ENCODE data around the gene GABPA.
A peak's percentile ranks its signal among the peaks of the same experiment; 100 is the strongest.
"Not testable (repeated sequence)": the region's sequence is repeated elsewhere in the genome, so short reads cannot be mapped to it uniquely, and the experiment has no call there.

Gene GABPA

DNA sequence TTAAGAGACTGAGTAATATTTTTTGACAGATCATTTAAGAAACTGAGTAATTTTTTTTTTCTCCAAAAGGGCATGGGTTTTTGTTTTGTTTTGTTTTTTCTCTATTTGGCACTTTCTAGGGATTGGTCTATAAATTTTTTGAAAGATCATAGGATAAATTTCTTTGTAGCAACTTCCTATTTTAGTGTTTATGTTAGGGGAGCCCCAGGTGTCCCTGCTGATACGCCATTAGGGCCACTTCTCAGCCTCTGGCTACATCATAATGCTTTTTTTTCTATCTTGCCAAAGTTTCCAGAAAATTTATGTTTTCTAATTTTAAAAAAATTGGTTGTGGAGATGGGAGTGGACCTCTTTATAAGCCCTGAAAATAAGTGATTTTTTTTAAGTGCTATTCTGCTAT lies 2.6 kb downstream of the GABPA start:
- no peak for DNase-seq

DNA sequence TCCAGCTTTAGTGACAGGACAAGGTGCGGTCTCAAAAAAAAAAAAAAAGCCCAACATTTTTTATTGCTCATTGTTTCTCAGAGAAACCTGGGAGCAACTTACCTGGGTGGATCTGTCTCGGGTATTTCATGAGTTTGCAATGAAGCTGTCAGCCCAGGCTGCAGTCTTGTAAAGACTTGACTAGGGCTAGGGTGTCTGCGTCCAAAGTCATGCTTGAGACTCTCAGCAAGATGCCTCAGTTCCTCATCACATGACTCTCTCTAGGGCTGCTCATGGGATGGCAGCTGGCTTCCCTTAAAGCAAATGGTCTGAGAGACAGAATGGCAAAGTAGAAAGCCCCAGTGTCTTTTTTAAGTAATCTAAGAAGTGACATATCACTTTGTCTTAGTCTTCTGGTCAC lies 8.1 kb downstream of the GABPA start:
- DNase-seq: no peak

DNA sequence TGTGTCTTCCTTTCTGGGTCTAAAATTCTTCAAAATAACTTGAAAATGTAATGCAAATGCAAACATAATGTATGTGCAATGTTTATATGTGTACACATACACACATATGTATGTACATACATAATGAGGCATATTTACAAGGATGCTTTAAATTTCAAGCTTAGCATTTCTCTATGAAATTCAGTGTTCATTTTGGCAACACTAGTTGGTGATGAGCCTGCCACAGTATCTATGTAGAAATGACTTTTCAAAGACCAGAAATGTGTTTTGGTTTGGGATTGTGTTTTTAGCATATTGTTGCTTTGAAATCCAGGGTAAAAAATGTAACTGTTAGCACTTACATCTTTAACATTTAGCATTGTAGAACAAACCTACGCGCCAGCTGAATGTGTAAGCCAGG lies 10.1 kb downstream of the GABPA start:
- DNase-seq: no peak

DNA sequence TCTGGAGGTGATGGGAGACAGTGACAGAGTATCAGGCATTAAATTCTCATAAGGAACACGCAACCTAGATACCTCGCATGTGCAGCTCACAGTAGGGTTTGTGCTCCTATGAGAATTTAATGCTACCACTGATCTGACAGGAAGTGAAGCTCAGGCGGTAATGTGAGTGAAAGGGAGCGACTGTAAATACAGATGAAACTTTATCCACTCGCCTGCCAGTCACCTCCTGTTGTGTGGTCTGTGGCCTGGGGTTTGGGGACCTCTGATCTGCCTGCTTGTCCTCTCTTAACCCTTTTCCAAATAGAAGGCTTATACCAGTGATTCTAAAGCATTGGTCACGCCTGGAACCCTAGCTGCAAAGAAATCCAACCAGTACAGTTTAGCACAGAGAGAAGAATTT lies 15.3 kb downstream of the GABPA start:
- DNase-seq: no peak

DNA sequence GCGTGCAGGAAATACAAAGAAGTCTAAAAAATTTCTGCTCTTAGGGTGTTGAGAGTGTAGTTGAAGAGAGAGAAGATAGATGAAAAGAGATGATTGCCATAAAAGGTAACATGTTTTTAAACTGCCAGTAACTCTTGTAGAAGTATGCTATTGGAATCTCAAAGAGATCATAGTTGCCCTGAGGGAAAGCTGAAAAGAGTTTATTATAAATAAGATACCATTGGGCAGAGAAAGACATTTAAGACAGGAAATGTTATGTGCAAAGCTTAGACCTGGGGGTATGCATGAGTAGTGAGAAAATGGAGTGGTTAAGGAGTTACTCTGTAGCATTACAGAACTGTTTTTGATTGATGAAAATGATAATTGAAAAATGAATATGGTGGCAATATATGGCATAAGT lies 17.6 kb downstream of the GABPA start:
- DNase-seq: no peak

DNA sequence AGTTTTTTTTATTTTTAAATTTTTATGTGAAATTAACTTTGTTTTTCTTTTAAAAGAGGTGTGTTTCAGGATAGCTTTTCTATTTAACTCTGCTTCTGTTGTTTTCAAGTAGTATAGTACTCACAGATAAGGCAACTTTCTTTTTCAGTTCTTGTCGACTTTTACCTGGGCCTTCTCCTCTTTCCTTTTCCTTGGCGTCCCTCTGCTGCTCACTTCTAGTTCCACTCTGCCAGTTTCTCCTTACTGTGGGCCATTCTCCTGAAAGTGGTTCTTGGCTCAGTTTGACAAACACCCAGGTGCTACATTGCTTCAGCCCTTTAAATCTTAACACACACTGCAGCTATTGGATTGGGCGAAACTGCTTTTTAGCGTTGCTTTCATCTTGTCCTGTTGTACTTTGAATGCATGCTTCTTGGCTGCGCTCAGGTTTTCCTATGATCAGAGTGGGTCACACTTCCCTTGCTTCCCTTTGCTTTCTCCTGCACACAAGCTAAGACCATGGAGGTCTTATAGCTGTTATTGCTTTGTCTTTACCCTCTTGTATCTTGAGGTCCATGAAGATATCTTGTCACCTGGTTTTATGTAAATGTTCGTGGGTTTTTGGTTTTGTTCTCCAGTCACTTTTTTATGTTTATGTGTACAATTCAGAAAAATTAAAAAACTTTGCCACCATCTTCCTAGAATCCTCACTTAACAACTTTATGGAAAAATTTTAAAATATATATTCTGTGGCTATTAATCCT lies 21.6 kb downstream of the GABPA start:
- no peak for DNase-seq

DNA sequence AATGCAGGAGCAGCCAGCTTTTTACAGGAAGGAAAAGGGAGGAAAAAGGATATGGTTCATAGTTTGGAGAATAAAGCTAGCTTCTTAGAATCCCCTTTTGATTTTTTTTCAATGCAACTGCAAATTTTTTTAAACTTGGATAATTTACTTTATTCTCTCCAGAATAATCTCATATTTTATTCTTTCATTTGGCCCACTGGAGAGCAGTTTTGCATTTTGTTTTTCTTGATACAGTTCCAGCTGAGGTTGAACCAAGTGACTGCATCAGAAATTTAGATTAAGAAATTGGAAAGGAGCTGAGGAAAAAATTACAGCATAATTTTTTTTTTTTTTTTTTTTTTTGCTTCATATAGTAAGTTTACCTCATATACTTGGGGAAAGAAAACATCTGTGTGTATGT lies 22.8 kb downstream of the GABPA start:
- DNase-seq: no peak

DNA sequence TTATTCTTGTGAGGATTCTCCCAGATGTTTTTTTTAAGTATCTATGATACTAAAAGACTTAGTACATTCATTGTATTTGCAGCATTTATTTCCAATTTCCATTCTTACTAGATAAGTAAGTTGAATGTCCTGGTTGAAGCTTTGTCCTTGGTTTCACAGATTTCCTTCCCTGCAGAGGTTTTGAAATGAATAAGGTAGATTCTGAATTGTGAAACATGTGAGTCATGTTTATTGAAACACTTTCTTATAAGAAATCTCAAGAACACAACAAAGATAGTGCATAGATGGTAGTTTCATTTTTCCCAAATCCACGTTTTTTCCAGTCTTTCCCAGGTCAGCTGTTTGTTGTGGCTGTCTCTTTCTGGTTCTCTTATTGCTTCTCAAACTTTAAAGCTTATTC lies 24.8 kb downstream of the GABPA start:
- no peak for DNase-seq

DNA sequence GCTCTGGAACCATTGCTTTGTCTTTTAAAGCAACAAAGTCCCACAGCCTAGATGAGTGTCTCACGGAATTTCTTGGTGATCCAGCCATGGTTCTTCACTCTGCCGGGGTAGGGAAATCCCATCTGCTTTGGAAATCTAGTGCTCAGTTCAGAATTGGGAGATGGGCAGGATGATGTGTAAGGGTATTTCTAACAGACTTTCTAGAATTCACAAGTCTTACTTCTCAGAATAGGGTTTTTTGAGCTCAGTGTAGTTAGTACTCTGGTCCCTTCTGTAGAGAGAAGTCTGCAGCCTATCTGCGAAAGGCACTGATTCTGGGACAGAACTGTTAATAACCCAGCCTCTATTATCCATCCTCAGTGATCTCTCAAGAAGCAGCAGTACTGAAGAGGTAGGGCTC lies 25.3 kb downstream of the GABPA start:
- no peak for DNase-seq

DNA sequence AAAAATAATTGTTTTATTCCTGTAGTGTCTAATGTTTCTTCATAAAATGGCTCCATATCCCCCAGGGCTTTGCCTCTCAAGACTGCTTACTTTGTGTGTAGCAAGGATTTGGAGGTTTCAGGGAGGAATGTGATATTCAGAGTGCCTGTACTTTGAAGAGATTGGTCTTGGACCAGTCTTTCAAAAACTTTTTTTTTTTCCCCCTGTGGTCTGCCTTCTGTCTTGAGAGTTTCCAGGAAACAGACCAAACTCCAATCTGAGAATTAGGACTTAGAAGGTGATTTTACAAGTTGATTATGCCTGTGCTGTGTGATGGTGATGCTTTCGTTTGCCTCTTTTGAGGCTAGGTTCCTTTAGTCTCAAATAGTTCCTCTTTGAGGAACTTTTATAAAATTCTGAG lies 25.9 kb downstream of the GABPA start:
- DNase-seq: no peak

DNA sequence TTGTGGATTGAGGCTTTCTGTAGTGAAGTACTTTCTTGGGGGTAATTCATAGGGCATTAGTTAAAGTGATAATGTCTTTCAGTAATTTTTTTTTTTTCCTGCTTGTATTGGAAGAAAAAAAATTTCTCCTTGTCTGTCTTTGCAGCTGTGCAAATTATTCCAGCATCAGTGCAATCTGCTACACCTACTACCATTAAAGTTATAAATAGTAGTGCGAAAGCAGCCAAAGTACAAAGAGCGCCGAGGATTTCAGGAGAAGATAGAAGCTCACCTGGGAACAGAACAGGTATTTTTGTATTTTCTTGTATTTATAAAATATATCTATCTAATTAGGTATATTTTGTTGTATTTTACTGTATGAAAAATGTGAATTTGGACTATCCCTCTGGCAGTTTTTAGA lies 29.3 kb downstream of the GABPA start:
- DNase-seq: no peak

DNA sequence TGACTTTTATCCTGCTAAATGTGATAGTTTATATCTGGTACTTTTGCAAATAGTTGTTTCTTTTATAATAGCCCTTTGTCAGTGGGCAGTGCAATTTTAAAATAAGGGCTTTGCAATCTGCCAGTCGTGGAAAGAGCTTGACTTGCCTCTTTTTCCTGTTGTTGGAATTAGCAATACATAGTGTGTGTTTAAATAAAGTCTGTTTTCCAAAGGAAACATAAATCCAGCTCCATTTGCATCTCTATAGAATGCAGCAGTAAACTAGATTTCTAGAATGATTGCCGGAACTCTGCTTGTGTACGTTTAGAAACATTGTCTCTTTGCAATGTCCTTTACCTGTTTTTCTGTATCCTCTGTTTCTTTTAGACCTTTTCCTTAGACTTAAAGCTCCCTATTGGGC lies 33.1 kb downstream of the GABPA start:
- no peak for DNase-seq

DNA sequence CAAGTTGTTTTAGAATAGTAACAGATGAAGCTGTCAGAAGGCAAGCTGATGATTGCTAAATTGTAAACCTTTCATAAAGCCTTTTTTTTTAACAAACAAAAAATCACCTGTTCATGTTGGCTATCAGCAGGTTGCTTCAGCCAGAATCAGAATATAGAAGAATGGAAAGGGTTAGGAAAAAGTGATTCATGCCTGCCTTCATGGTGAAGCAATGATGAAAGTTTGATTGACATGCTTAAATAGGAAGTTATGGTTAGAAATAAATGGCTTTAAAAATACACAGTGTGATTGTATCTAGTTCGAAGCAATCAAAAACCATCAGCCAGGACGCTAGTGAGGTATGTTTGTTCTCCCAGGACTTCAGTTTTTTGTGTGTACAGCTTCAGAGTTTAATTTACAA lies 37.9 kb downstream of the GABPA start:
- DNase-seq: no peak

DNA sequence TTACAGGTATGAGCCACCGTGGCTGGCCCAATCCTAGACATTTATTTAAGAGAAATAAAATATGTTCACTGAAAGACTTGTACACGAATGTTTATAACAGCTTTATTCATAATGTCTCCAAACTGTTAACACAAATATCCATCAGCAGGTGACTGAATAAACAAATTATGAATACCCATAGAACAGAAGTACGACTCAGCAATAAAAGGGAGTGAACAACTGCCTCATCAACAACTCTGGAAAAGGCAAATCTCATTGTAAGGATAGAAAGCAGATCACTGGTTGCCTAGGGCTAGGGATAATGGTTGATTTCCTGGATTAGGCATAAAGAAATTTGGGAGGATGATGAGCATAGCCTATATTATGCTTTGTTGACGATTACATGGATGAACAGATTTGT lies 41.7 kb downstream of the GABPA start:
- DNase-seq: no peak

DNA sequence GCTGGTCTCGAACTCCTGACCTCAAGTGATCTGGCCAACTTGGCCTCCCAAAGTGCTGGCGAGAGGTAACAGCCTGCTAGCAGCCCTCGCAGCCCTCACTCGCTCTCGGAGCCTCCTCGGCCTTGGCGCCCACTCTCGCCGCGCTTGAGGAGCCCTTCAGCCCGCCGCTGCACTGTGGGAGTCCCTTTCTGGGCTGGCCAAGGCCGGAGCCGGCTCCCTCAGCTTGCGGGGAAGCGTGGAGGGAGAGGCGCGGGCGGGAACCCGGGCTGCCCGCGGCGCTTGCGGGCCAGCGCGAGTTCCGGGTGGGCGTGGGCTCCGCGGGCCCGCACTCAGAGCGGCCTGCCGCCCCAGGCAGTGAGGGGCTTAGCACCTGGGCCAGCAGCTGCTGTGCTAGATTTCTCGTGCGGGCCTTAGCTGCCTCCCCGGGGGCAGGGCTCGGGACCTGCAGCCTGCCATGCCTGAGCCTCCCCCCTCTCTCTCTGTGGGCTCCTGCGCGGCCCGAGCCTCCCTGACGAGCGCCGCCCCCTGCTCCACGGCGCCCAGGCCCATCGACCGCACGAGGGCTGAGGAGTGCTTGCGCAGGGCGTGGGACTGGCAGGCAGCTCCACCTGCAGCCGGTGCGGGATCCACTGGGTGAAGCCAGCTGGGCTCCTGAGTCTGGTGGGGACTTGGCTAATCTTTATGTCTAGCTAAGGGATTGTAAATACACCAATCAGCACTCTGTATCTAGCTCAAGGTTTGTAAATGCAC lies 43.5 kb downstream of the GABPA start:
- DNase-seq: not testable (repeated sequence)

DNA sequence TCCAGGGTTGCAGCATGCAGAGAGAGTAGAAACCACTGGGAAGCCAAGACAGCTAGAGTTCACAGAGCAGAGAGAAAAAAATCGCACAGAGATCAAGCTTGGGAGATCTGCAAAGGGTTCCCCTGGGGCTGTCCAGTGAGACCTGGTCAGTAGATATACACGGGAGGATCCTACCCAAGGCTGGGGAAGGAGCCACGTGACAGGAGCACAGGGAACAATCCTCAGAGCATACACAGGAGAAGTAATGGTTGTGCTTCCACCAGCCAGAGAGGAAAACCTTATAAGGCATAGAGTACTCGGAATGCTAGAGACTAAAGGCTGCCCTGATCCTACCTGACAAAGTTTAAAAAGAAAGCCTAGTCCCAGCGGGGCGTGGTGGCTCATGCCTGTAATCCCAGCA lies 53.9 kb downstream of the GABPA start:
- peak in 1 of 56 donors; percentile 2 for DNase-seq

DNA sequence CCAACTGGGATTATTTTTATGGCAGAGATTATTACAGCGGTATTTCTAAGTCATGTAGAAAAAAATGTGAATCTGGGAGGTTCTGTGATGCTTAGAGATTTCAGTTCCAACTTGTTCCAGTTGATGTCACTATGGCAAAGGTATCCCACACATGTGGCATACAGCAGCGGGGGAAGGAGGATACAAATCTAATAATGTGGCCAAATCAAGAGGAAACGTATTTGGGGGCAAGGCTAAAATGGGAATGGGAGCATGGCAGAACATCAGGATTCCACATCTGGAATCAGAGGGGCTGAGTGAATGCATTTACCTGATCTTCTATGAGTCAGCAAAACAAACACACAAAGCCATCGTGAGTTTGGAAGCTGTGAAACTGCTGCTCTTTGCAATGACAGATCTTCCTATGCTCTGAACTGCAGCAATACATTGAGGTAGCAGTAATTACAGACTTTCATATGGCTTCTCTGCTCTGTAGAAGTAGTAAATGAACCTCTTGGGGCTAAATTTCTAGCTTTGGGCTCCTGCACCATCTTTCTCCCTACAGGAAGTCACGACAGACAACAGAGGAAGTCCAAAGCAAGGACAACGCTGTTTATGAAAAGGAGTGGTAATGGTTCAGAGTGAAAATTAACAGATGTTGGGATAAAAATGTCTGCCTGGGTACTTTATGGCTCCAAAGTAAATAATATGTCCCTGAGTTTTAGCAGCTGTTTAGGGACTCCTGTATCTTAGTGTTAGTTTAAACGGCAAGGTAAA lies 55.5 kb downstream of the GABPA start:
- peak in 21 of 56 donors; percentile 0 to 49 (median 14) for DNase-seq

DNA sequence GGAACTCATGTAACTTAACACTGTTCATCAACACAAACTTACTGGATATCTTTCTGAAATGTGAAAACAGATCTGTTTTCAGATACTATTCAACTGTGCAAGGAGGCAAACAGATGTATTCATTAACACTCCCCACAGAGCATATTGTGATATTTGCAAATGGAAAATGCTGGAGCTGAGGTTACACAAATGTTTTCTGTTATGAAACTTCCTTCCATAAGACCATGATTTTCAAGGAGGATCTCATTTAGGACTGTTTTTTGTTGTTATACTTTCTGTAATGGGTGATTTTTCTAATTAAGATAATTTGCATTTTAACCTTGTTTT lies 56.1 kb downstream of the GABPA start:
- DNase-seq: no peak

DNA sequence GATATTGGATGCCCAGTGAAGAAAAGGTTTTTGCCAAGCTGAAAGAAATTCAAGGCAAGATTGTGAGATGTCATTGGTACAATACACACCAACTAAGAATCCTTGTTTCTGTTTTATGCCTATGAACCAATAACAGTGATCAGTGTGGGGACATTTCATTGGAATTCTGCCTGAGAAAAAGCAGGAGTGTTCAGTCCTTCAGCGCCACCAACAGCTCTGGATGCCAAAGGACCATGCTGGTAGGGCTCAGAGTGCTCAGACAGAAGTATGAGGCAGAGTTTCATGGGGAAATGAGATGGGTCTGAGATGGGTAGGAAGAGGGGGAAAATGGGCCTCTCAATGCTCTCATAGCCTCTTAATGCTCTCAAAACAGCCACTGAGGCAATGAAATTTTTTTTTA lies 56.5 kb downstream of the GABPA start:
- no peak for DNase-seq

DNA sequence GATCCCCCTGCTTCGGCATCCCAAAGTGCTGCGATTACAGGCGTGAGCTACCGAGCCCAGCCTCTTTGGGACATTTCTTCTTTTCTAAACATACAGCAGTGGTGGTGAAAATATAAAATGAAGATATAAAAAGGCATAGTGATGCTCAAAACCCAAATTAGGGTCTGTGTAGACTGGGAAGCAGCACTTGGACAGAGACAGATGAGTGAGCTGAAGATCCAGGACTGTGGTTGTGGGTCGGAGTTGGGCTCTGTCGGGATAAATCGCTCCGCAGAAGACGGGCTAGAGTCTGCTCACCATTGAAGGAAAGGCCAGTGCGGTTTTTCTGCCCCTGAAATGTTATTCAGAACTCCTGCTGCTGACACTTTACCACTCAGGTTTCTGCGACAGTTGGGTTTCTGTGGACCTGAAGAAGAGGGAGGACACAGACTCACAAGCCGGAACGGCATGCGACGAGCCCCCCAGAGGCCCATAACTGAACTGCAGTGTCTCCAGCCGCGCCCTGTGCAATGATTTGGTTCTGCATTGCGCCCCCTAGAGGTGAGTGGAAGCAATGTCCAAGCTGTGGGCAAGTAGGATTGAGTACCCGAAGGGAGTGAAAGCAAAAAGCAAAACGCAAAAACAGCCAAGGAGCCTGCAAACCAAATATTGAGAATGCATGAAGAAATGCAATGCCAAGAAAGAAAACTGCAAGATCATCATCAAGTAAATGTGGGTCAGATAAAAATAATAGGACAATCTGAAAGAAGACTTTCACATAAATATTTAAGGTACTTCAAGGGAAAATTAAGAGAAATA lies 66.6 kb downstream of the GABPA start:
- peak in 50 of 56 donors; percentile 2 to 72 (median 32) for DNase-seq

DNA sequence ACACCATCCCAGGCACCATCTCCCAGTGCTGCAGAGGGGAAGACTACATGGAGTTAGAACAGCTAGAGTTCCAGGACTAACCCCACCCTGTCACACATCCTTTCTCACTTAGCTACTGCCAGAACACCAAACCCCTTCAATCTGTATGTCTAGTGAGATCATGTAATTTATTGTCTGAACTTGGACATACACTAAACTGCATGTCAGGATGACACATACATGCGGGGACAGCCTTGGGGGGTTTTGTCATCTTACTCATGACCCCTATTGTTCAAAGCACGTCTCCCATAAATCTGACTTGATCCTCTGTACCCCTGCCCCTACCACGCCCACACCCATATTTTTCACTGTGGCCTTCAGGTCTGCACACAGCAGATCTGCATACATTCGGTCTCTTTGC lies 71.3 kb downstream of the GABPA start:
- DNase-seq: no peak

DNA sequence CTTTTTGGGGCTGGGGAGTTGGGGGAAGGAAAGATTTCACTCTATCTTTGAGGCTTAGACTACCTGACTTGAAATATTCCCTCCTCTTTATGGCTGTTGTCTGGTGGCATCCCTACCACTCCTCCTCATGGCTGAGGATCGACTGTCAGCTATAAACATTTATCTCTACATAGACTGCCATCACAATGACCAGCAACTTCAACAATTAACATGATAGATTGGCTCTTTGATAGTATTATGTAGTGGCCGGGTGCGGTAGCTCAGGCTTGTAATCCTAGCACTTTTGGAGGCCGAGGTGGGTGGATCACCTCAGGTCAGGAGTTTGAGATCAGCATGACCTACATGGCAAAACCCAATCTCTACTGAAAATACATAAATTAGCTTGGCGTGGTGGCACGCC lies 72.4 kb downstream of the GABPA start:
- no peak for DNase-seq
